GM19324 (cell line): ENCODE results near the gene AMZ1.
"Not testable (repeated sequence)": the region's sequence is repeated elsewhere in the genome, so short reads cannot be mapped to it uniquely, and the experiment has no call there.

Experiments
- ATAC-seq: cut with Tn5 transposase; IDR thresholded peaks from one replicate; pipeline ENCODE4 v1.9.1; 2021; ENCODE audit warnings: mild to moderate bottlenecking, moderate library complexity; ENCODE audit not compliant: unreplicated experiment, low FRiP score

The AMZ1 gene

GRCh38 chr7:2709553-2710285 is 21.7 kb downstream of the AMZ1 start:
- peak; percentile 89 for ATAC-seq

GRCh38 chr7:2710286-2710655 is 22.3 kb downstream of the AMZ1 start:
- ATAC-seq, result no peak

- no peak for ATAC-seq
These were observed 23.0 kb downstream of the AMZ1 start for GRCh38 chr7:2710901-2711551.

- no peak for ATAC-seq
These were observed 24.1 kb downstream of the AMZ1 start for GRCh38 chr7:2711895-2712675.

- ATAC-seq, result no peak
These were observed 25.4 kb downstream of the AMZ1 start for GRCh38 chr7:2713370-2713769.

GRCh38 chr7:2713978-2714377 is 26.0 kb downstream of the AMZ1 start:
- no peak for ATAC-seq

- no peak for ATAC-seq
These were observed 26.6 kb downstream of the AMZ1 start for GRCh38 chr7:2714636-2715035.

- ATAC-seq, result no peak
These were observed 27.6 kb downstream of the AMZ1 start for GRCh38 chr7:2715341-2716231.

GRCh38 chr7:2716488-2716887 is 28.5 kb downstream of the AMZ1 start:
- no peak for ATAC-seq

- ATAC-seq, result no peak
These were observed 28.9 kb downstream of the AMZ1 start for GRCh38 chr7:2716906-2717292.

GRCh38 chr7:2717293-2718261 is 29.6 kb downstream of the AMZ1 start:
- no peak for ATAC-seq

GRCh38 chr7:2718296-2718965 is 30.4 kb downstream of the AMZ1 start:
- no peak for ATAC-seq

- ATAC-seq, result no peak
These were observed 31.0 kb downstream of the AMZ1 start for GRCh38 chr7:2719007-2719406.

GRCh38 chr7:2720024-2720423 is 32.0 kb downstream of the AMZ1 start:
- no peak for ATAC-seq

GRCh38 chr7:2721842-2722241 is 33.8 kb downstream of the AMZ1 start:
- no peak for ATAC-seq

- ATAC-seq, result no peak
These were observed 34.6 kb downstream of the AMZ1 start for GRCh38 chr7:2722591-2722990.

- ATAC-seq, result no peak
These were observed 35.3 kb downstream of the AMZ1 start for GRCh38 chr7:2723138-2723850.

GRCh38 chr7:2724036-2724435 is 36.0 kb downstream of the AMZ1 start:
- ATAC-seq, result not testable (repeated sequence)
